A673 (cell line): Measurements from ENCODE around the gene CCDC157. TPM values are rescaled to one million over a fixed set of nuclear protein-coding genes. Genes with fewer than 3 reads are reported as not detected.

Experiments used
- BruUV-seq: library from RNA; stranded (reverse); fragments of 400-500 nt; replicated peaks from 2 replicates; lab custom pipeline; 2021; lab: Mats Ljungman, UMichigan
- CTCF ChIA-PET: fragments of 300-600 bp; sonication (Branson Sonifier 250); formaldehyde crosslinking; loops from one replicate; lab custom pipeline; 2022; ENCODE audit warnings: antibody characterized with exemption; lab: Charles Lee
- POLR2A ChIA-PET: fragments of 300-600 bp; sonication (Branson Sonifier 250); formaldehyde crosslinking; loops from one replicate; lab custom pipeline; 2022; ENCODE audit warnings: antibody characterized with exemption; ENCODE audit not compliant: low non-redundant PET; lab: Charles Lee
- DNase-seq: peaks from one replicate; pipeline ENCODE4 v3.0.0-alpha.2; 2015; ENCODE audit warnings: low spot score
- H3K27ac ChIP-seq: fragments of 200-600 bp; sonication (generic); 2 replicates; pipeline ENCODE4 v1.5.1; 2016; ENCODE audit warnings: mixed run types, low read depth, mild to moderate bottlenecking, mixed read lengths, antibody characterized with exemption, low read length; ENCODE audit not compliant: poor library complexity, severe bottlenecking
- H3K27me3 ChIP-seq: fragments of 200-600 bp; sonication (generic); replicated peaks from 2 replicates; pipeline ENCODE4 v1.6.1; 2017; ENCODE audit warnings: mixed run types, low read depth, mild to moderate bottlenecking, mixed read lengths, antibody characterized with exemption, low read length; ENCODE audit not compliant: insufficient read depth, poor library complexity
- H3K36me3 ChIP-seq: fragments of 200-600 bp; sonication (generic); 2 replicates; pipeline ENCODE4 v1.6.1; 2016; ENCODE audit warnings: mixed run types, mild to moderate bottlenecking, mixed read lengths, antibody characterized with exemption, low read length; ENCODE audit not compliant: insufficient read depth, poor library complexity, severe bottlenecking
- H3K4me1 ChIP-seq: fragments of 200-600 bp; sonication (generic); 2 replicates; pipeline ENCODE4 v1.6.1; 2017; ENCODE audit warnings: mixed run types, mild to moderate bottlenecking, mixed read lengths, antibody characterized with exemption, low read length; ENCODE audit not compliant: insufficient read depth, poor library complexity, severe bottlenecking
- H3K4me3 ChIP-seq: fragments of 200-600 bp; sonication (generic); 2 replicates; pipeline ENCODE4 v1.5.1; 2016; ENCODE audit warnings: low read depth, mixed run types, mild to moderate bottlenecking, mixed read lengths, low read length; ENCODE audit not compliant: poor library complexity, severe bottlenecking
- H3K9me3 ChIP-seq: fragments of 200-600 bp; sonication (generic); 2 replicates; pipeline ENCODE4 v1.6.1; 2016; ENCODE audit warnings: mixed run types, low read depth, mild to moderate bottlenecking, mixed read lengths, antibody characterized with exemption, low read length; ENCODE audit not compliant: poor library complexity, severe bottlenecking
- EZH2 ChIP-seq: fragments of 200-600 bp; sonication (generic); IDR thresholded peaks from 2 replicates; pipeline ENCODE4 v1.6.1; 2017; ENCODE audit warnings: borderline replicate concordance, low read depth, mild to moderate bottlenecking, mixed read lengths, antibody characterized with exemption, low read length; ENCODE audit not compliant: poor library complexity, severe bottlenecking
- intact Hi-C: fragments of 100-400 bp; cut with micrococcal nuclease; formaldehyde crosslinking; loops from one replicate; pipeline ENCODE4 v1.10.0; 2022; ENCODE audit not compliant: unreplicated experiment
- total RNA-seq: library from RNA; stranded (reverse); gene quantifications from 2 replicates; pipeline ENCODE4 v1.2.3, GENCODE V29; 2021
- TF ChIP-seq, protein P1 (sequence below): fragments of 300-800, 200-600 bp; sonication (generic); conservative IDR thresholded peaks from 2 replicates; pipeline ENCODE4 v1.5.1; 2017; ENCODE audit warnings: low read depth, mild to moderate bottlenecking, antibody characterized with exemption, low read length, moderate library complexity, mixed read lengths

CCDC157 gene
- total RNA-seq, 1 experiment from 2014 or later, result 5.7 TPM

DNA sequence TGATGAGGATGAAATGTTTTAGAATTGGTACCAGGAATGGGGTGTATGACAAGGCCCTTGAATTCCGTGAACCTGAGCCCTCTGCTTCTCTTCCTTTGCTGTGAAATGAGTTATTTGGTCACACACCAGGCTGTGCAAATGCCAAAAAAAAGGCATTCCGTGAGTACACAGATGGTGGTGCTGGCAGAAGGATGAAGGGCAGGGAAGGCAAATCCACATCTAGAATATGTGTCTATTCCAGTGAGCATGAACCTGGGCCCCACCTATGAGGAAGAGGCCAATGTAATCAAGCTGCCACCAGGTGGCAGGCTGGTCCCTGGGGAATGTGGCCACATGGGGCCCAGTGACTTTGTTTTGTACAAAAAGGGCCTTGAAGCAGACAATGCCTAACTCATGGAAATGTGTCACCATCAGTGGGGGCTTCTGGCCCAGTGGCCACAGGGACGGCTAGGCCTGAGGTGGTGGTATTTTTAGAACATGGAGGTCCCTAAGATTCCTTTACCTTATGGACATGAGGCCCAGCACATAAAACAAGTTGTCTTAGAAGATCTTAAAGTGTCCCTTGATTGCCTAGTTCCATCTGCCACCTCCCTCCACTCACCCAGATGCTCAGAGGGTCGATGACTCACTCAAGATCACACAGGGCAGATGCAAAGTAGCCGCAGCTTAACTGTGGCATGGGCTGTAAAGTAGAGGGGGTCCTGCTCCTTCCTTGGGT lies 34.3 kb downstream of the CCDC157 start:
- peak; percentile 71 for DNase-seq
- ChIA-PET CTCF (interaction anchor here (0.6 to 0.8 kb wide), 2 partner anchors 131 to 1022 kb away, joined by 3 to 5 read pairs; no protein-coding TSS in a partner anchor), POLR2A (no interaction called here)
- intact Hi-C loops, result no loop called here
- no TSS peak for BruUV-seq
- no peaks in the 10 kb centered on the region for H3K9me3 ChIP-seq
- no peaks in the 10 kb centered on the region for H3K27me3 ChIP-seq
- TF ChIP-seq EZH2, result no peak
- TF ChIP-seq, protein P1, sequence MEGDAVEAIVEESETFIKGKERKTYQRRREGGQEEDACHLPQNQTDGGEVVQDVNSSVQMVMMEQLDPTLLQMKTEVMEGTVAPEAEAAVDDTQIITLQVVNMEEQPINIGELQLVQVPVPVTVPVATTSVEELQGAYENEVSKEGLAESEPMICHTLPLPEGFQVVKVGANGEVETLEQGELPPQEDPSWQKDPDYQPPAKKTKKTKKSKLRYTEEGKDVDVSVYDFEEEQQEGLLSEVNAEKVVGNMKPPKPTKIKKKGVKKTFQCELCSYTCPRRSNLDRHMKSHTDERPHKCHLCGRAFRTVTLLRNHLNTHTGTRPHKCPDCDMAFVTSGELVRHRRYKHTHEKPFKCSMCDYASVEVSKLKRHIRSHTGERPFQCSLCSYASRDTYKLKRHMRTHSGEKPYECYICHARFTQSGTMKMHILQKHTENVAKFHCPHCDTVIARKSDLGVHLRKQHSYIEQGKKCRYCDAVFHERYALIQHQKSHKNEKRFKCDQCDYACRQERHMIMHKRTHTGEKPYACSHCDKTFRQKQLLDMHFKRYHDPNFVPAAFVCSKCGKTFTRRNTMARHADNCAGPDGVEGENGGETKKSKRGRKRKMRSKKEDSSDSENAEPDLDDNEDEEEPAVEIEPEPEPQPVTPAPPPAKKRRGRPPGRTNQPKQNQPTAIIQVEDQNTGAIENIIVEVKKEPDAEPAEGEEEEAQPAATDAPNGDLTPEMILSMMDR, result peak; percentile 63
- H3K4me3 ChIP-seq, result no peak overlapping the region
- peaks cover 12% of the 10 kb centered on the region for H3K4me1 ChIP-seq
- no peaks in the 10 kb centered on the region for H3K36me3 ChIP-seq
- H3K27ac ChIP-seq, result peak overlapping the region; percentile 54

DNA sequence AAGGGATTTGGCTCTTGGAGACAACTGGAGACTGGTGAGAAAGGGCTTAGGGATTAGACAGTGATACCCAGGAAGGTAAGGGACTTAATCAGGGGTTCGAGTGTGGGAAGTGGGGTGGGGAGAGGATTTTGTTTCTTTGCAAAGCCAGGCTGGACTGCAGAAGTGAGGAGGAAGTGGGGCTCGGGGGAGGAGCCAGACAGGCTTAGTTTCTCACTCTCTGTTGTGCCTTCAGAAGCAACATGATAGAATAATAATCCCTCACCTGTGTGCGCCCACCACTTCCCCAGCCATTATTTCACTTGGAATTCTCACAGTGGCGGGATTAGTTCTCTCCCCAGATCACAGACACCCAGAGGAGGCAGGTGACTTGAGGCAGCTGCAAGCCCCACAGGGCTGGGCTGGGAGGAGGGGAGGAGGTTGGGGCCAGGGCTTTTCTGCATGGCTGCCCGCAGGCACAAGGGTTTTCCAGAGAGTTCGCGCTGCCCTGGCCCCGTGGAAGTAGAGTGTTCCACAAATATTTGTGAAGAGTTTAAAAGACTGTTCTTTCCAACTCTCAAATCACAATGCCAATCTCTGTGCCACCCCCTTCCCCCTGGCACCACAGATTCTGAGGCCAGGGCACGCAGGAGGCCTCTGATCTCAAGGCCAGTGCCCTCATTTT lies 36.0 kb downstream of the CCDC157 start:
- Histone ChIP-seq H3K4me3 (no peak overlapping the region), H3K27me3 (no peaks in the 10 kb centered on the region), H3K27ac (no peak overlapping the region), H3K36me3 (no peaks in the 10 kb centered on the region), H3K4me1 (peaks cover 16% of the 10 kb centered on the region), H3K9me3 (no peaks in the 10 kb centered on the region)
- BruUV-seq, result no TSS peak
- TF ChIP-seq EZH2, result no peak
- TF ChIP-seq, protein P1, result no peak
- ChIA-PET POLR2A (no interaction called here), CTCF (no interaction called here)
- no peak for DNase-seq
- intact Hi-C loops, result no loop called here

DNA sequence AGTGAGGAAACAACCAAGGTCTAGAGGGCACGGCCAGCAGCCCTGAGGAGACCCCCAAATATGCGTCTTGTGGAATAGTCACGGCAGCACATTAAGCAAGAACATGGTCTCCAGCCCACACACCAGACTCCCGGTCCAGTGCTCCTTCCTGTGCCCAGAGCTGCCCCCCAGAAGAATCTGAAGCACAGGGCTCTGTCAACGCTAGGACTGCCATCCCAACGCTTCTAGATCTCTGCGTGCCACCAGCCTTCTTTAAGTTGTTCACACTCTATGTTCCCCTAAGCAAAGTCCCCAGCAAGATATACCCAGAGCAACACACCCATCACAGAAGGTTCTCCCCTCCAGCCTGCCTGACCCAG lies 36.5 kb downstream of the CCDC157 start:
- no peaks in the 10 kb centered on the region for H3K27me3 ChIP-seq
- intact Hi-C loops, result no loop called here
- no TSS peak for BruUV-seq
- H3K9me3 ChIP-seq, result no peaks in the 10 kb centered on the region
- peaks cover 21% of the 10 kb centered on the region for H3K4me1 ChIP-seq
- DNase-seq, result no peak
- POLR2A ChIA-PET, result interaction anchor here (0.7 kb wide), 1 partner anchor 14 kb away, joined by 15 read pairs; no protein-coding TSS in a partner anchor
- no peak overlapping the region for H3K27ac ChIP-seq
- CTCF ChIA-PET, result no interaction called here
- no peak for TF ChIP-seq EZH2
- TF ChIP-seq, protein P1, result no peak
- H3K36me3 ChIP-seq, result no peaks in the 10 kb centered on the region
- no peak overlapping the region for H3K4me3 ChIP-seq
